H1 (cell line): ENCODE results near the gene ADORA1. TPM values are rescaled to one million over a fixed set of nuclear protein-coding genes. Genes with fewer than 3 reads are reported as not detected.

Experiments used
- EZH2 ChIP-seq: fragments of 200-600 bp; sonication (generic); IDR thresholded peaks from 2 replicates; pipeline ENCODE4 v1.7.1; 2012; ENCODE audit warnings: low read depth, mild to moderate bottlenecking, moderate library complexity, low read length, inconsistent platforms; ENCODE audit not compliant: severe bottlenecking
- polyA plus RNA-seq, 7 experiments: library from polyadenylated mRNA; depleted of rRNA in 3 of 7; stranded (reverse) in 5 of 7; unstranded in 2 of 7; fragments of >200 nt in 5 of 7; fragments of 200-250 nt in 2 of 7; gene quantifications; 1 replicate in 5 of 7; 2 replicates in 1 of 7; 4 replicates in 1 of 7; pipeline versions ENCODE4 v1.2.1 to v1.2.3, GENCODE V29; 2011 to 2013; ENCODE audit warnings: missing spikeins in 2 of 7, mixed read lengths in 2 of 7
- total RNA-seq: library from RNA; stranded (reverse); fragmentation: NEBNext Ultra II Directional; extraction: Animal tissue kit (Norgen Biotek cat#: 25700); gene quantifications from 2 replicates; pipeline ENCODE4 v1.2.1, GENCODE V29; 2021

Gene ADORA1
- total and polyA plus RNA-seq, 2 of the 8 experiments (the other 6 are each of a cell fraction or from before 2014, with no cell fraction given): 3.3 to 6.7 TPM

- no peak for TF ChIP-seq EZH2
These were observed 58.5 kb downstream of the ADORA1 start (continued) for GRCh38 chr1:203186091-203186445.
